Measurements from ENCODE around the gene SNRNP35.

Gene SNRNP35

DNA sequence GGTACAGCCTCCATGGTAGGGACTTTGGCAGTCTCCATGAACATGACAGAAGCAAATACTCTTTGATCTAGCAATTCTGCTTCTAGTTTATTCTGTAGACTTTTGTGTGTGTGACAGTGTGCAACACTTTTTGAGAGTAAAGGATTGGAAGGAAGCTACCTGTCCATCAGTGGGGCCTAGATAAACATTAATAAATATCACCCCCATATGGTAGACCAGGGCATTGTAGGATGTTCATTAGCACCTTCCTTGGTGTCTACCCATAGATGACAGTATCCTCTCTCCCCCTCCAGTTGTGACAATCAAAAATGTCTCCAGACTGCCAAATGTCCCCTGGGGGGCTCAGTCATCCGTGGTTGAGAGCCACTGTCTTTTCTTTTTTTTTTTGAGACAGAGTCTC, 10.8 kb downstream of the SNRNP35 start:
- in situ Hi-C loops (cut with HindIII; ENCODE audit: low pct_ligation_motif_present, low sequenced_read_pairs): no loop called here
- no peak overlapping the region for H3K4me3 ChIP-seq (ENCODE audit: low read depth, low read length)
- H3K27ac ChIP-seq: no peak overlapping the region
- TF ChIP-seq, protein P1, sequence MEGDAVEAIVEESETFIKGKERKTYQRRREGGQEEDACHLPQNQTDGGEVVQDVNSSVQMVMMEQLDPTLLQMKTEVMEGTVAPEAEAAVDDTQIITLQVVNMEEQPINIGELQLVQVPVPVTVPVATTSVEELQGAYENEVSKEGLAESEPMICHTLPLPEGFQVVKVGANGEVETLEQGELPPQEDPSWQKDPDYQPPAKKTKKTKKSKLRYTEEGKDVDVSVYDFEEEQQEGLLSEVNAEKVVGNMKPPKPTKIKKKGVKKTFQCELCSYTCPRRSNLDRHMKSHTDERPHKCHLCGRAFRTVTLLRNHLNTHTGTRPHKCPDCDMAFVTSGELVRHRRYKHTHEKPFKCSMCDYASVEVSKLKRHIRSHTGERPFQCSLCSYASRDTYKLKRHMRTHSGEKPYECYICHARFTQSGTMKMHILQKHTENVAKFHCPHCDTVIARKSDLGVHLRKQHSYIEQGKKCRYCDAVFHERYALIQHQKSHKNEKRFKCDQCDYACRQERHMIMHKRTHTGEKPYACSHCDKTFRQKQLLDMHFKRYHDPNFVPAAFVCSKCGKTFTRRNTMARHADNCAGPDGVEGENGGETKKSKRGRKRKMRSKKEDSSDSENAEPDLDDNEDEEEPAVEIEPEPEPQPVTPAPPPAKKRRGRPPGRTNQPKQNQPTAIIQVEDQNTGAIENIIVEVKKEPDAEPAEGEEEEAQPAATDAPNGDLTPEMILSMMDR (IDR thresholded peaks at IDR 0.05; ENCODE audit: low read depth, low read length, missing control alignments): peak; percentile 14
- no peak for DNase-seq
- peaks cover 22% of the 10 kb centered on the region for H3K36me3 ChIP-seq (replicated peaks)
- H3K27me3 ChIP-seq (replicated peaks): no peaks in the 10 kb centered on the region

DNA sequence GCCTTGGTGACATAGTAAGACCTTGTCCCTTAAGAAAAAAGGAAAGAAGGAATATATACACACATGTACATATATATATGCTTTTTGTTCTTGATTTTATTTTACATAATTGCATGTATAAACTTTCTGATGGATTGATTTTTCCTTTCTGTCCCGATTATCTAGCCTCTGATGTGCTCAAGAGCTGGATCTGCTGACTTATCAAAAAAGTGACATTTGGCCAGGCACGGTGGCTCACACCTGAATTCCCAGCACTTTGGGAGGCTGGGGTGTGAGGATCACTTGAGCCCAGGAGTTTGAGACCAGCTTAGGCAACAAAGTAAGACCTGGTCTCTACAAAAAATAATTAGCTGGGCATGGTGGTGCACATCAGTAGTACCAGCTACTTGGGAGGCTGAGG, 12.0 kb downstream of the SNRNP35 start:
- in situ Hi-C loops (cut with HindIII; ENCODE audit: low pct_ligation_motif_present, low sequenced_read_pairs): no loop called here
- H3K36me3 ChIP-seq (replicated peaks): peaks cover 27% of the 10 kb centered on the region
- no peak overlapping the region for H3K4me3 ChIP-seq (ENCODE audit: low read depth, low read length)
- no peaks in the 10 kb centered on the region for H3K27me3 ChIP-seq (replicated peaks)
- DNase-seq: no peak
- H3K27ac ChIP-seq: no peak overlapping the region
- TF ChIP-seq, protein P1 (IDR thresholded peaks at IDR 0.05; ENCODE audit: low read depth, low read length, missing control alignments): no peak

DNA sequence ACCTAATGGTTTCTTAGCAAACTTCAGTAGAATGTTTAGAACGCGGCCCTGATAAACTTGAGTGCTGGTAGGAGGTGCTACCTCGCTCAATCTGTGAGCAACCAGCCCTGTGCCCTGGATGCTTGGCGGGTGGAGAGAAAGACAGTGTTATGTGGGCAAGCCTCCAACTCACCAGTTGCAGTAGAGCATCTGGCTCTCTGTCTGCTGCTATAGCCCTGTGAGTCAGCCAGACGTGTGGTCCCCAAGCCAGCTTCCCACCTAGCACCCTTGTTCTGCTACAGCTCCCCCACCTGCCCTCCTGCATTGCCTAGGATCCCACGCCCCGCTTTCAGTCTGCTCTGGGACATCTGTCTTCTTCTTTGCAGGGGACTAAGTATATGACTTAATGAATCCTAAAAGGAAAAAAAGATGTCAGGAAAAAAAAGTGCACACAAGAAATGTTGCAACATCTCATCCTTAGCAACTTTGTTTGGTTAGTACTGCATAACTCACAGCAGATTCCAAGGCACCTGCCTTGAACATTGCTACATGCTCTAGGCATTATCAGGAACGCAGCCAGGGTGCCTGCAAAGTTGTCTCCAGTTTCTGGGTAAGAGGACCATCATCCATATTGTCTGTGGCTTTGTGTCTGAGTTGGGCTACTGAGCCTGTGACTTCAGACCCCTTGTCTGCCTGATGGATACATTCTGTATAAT, 13.6 kb downstream of the SNRNP35 start:
- DNase-seq: peak; percentile 71
- H3K36me3 ChIP-seq (replicated peaks): peaks cover 29% of the 10 kb centered on the region
- H3K27ac ChIP-seq: no peak overlapping the region
- no peaks in the 10 kb centered on the region for H3K27me3 ChIP-seq (replicated peaks)
- TF ChIP-seq, protein P1 (IDR thresholded peaks at IDR 0.05; ENCODE audit: low read depth, low read length, missing control alignments): no peak
- in situ Hi-C loops (cut with HindIII; ENCODE audit: low pct_ligation_motif_present, low sequenced_read_pairs): no loop called here
- H3K4me3 ChIP-seq (ENCODE audit: low read depth, low read length): no peak overlapping the region

GRCh38 chr12:123472438-123472849, 14.5 kb downstream of the SNRNP35 start:
- TF ChIP-seq, protein P1 (IDR thresholded peaks at IDR 0.05; ENCODE audit: low read depth, low read length, missing control alignments): no peak
- Histone ChIP-seq H3K27ac (no peak overlapping the region), H3K27me3 (replicated peaks) (no peaks in the 10 kb centered on the region), H3K4me3 (ENCODE audit: low read depth, low read length) (no peak overlapping the region), H3K36me3 (replicated peaks) (peaks cover 29% of the 10 kb centered on the region)
- in situ Hi-C loops (cut with HindIII; ENCODE audit: low pct_ligation_motif_present, low sequenced_read_pairs): no loop called here
- DNase-seq: no peak

GRCh38 chr12:123474485-123475245, 16.7 kb downstream of the SNRNP35 start:
- in situ Hi-C loops (cut with HindIII; ENCODE audit: low pct_ligation_motif_present, low sequenced_read_pairs): no loop called here
- TF ChIP-seq, protein P1 (IDR thresholded peaks at IDR 0.05; ENCODE audit: low read depth, low read length, missing control alignments): no peak
- Histone ChIP-seq H3K27ac (no peak overlapping the region), H3K4me3 (ENCODE audit: low read depth, low read length) (no peak overlapping the region), H3K36me3 (replicated peaks) (peaks cover 32% of the 10 kb centered on the region), H3K27me3 (replicated peaks) (no peaks in the 10 kb centered on the region)
- no peak for DNase-seq
